ENCODE results near the gene TOMM20. TPM values are rescaled to one million over a fixed set of nuclear protein-coding genes. Genes with fewer than 3 reads are reported as not detected.

The TOMM20 gene
- total RNA-seq, 1 experiment from 2014 or later = 184 TPM

GRCh38 chr1:235073968-235074522 lies 54.6 kb downstream of the TOMM20 start:
- H3K36me3 ChIP-seq (ENCODE audit: control insufficient read depth in 1 of 2, insufficient read depth in 2 of 2, low read length in 2 of 2) = no peaks in the 10 kb centered on the region
- ATAC-seq = no peak
- no peak overlapping the region for H3K27ac ChIP-seq (ENCODE audit: low read depth, low read length)
- no peaks in the 10 kb centered on the region for H3K9me2 ChIP-seq (ENCODE audit: insufficient read depth)
- H3K4me3 ChIP-seq (replicated peaks in 1 of 2; ENCODE audit: low read depth in 1 of 2, low read length in 2 of 2) = no peak overlapping the region
- no peak overlapping the region for H3K9ac ChIP-seq (ENCODE audit: low read length)
- BruUV-seq (replicated peaks) = no TSS peak
- no peak for DNase-seq (ENCODE audit: low read depth, low spot score)
- H3K9me3 ChIP-seq (ENCODE audit: control insufficient read depth in 1 of 2, insufficient read depth in 1 of 2, low read depth in 1 of 2, low read length in 2 of 2) = peaks cover 0 to 4% of the 10 kb centered on the region in 2 experiments; a peak in 1 of 4 replicates
- H3K4me2 ChIP-seq (ENCODE audit: low read length) = no peak overlapping the region
- H2AFZ ChIP-seq (ENCODE audit: low read depth, low read length, poor library complexity, severe bottlenecking) = no peak overlapping the region
- TF ChIP-seq EGR1 (IDR thresholded peaks at IDR 0.05; ENCODE audit: low read depth) = no peak
- TF ChIP-seq ATF3 (IDR thresholded peaks at IDR 0.05) = no peak
- TF ChIP-seq CEBPB (IDR thresholded peaks at IDR 0.05; ENCODE audit: low read depth) = no peak
- no peak for TF ChIP-seq REST (IDR thresholded peaks at IDR 0.05; ENCODE audit: low read depth)
- TF ChIP-seq RAD21 (IDR thresholded peaks at IDR 0.05; ENCODE audit: low read depth) = no peak
- no peak for TF ChIP-seq ZFX (IDR thresholded peaks at IDR 0.05)
- TF ChIP-seq YY1 (IDR thresholded peaks at IDR 0.05; ENCODE audit: extremely low read depth, insufficient replicate concordance, low read depth, low read length) = no peak
- no peak for TF ChIP-seq EZH2 (IDR thresholded peaks at IDR 0.05)
- no peak for TF ChIP-seq MAX (IDR thresholded peaks at IDR 0.05)
- no peak for TF ChIP-seq EZH2phosphoT487 (IDR thresholded peaks at IDR 0.05; ENCODE audit: borderline replicate concordance)
- intact Hi-C loops (cut with micrococcal nuclease) = no loop called here
- H3K27me3 ChIP-seq (ENCODE audit: insufficient read depth, low read length) = peaks cover 17% of the 10 kb centered on the region; the same call in 1 of the 2 replicates
- POLR2A ChIA-PET = no interaction called here
- no peaks in the 10 kb centered on the region for H4K20me1 ChIP-seq (ENCODE audit: insufficient read depth)
- CTCF ChIA-PET = no interaction called here
- RAD21 ChIA-PET (ENCODE audit: low non-redundant PET in 1 of 2, low total read pairs in 2 of 2, uncharacterized antibody in 2 of 2, unreplicated experiment in 2 of 2) = no interaction called here
- H3K4me1 ChIP-seq (ENCODE audit: control insufficient read depth in 1 of 2, insufficient read depth in 2 of 2, low read length in 2 of 2) = peaks cover 10 to 53% of the 10 kb centered on the region in 2 experiments
- H3K79me2 ChIP-seq (ENCODE audit: insufficient read depth, low read length) = no peaks in the 10 kb centered on the region
